Measurements from ENCODE around the gene KRT81.
"Not testable (repeated sequence)": the region's sequence is repeated elsewhere in the genome, so short reads cannot be mapped to it uniquely, and the experiment has no call there.

KRT81 gene

GRCh38 chr12:52251367-52252051 lies 39.8 kb downstream of the KRT81 start:
- no peak for DNase-seq

GRCh38 chr12:52250048-52250990 lies 41.0 kb downstream of the KRT81 start:
- no peak for DNase-seq

- DNase-seq: no peak
Measured at GRCh38 chr12:52249511-52250047, 41.8 kb downstream of the KRT81 start.

GRCh38 chr12:52248541-52249461 lies 42.5 kb downstream of the KRT81 start:
- no peak for DNase-seq

GRCh38 chr12:52247622-52248540 lies 43.5 kb downstream of the KRT81 start:
- peak; percentile 91 for DNase-seq

- DNase-seq: peak; percentile 100
Measured at GRCh38 chr12:52246720-52247621, 44.4 kb downstream of the KRT81 start.

- DNase-seq: peak; percentile 68
Measured at GRCh38 chr12:52245962-52246569, 45.3 kb downstream of the KRT81 start.

GRCh38 chr12:52245259-52245961 lies 45.9 kb downstream of the KRT81 start:
- DNase-seq: peak; percentile 74

- peak; percentile 81 for DNase-seq
Measured at GRCh38 chr12:52244615-52244994, 46.7 kb downstream of the KRT81 start.

- DNase-seq: peak; percentile 99
Measured at GRCh38 chr12:52243856-52244614, 47.3 kb downstream of the KRT81 start.

GRCh38 chr12:52243259-52243855 lies 48.0 kb downstream of the KRT81 start:
- DNase-seq: peak; percentile 98

GRCh38 chr12:52242442-52243258 lies 48.7 kb downstream of the KRT81 start:
- DNase-seq: peak; percentile 66

- peak; percentile 62 for DNase-seq
Measured at GRCh38 chr12:52241205-52241842, 50.0 kb downstream of the KRT81 start.

- not testable (repeated sequence) for DNase-seq
Measured at GRCh38 chr12:52240247-52240646, 51.1 kb downstream of the KRT81 start.

GRCh38 chr12:52239767-52240166 lies 51.6 kb downstream of the KRT81 start:
- DNase-seq: no peak

- peak; percentile 65 for DNase-seq
Measured at GRCh38 chr12:52238916-52239646, 52.3 kb downstream of the KRT81 start.
